B cell (primary cell): ENCODE results near the gene KCNJ4. TPM values are rescaled to one million over a fixed set of nuclear protein-coding genes. Genes with fewer than 3 reads are reported as not detected.

Experiments
- ATAC-seq: fragments of 200-7000 bp; cut with Tn5 transposase; one replicate; pipeline ENCODE4 v1.10.0; 2021; ENCODE audit warnings: low read depth, mild to moderate bottlenecking, moderate number of reproducible peaks, moderate library complexity
- CTCF ChIA-PET: fragments of 350-600 bp; sonication (Branson Sonifier 250); formaldehyde crosslinking; loops from one replicate; lab custom pipeline; 2021; ENCODE audit warnings: antibody characterized with exemption, inconsistent platforms; lab: Charles Lee
- POLR2A ChIA-PET: fragments of 350-600 bp; sonication (Branson Sonifier 250); formaldehyde crosslinking; loops from one replicate; lab custom pipeline; 2021; ENCODE audit warnings: antibody characterized with exemption; lab: Charles Lee
- DNase-seq: peaks from one replicate; pipeline ENCODE4 v3.0.0; 2013
- H2AFZ ChIP-seq: 2 replicates; pipeline ENCODE4 v1.6.1; 2012; ENCODE audit warnings: mild to moderate bottlenecking, low read depth, low read length; ENCODE audit not compliant: insufficient read depth, poor library complexity, severe bottlenecking
- H3K27ac ChIP-seq, 2 donors: 1 replicate in 1 of 2; 2 replicates in 1 of 2; pipeline ENCODE4 v1.5.1; 2012 to 2013; ENCODE audit warnings: low read length in 2 of 2, mild to moderate bottlenecking in 2 of 2, moderate library complexity in 1 of 2
- H3K27me3 ChIP-seq, 4 experiments: fragments of 200-600 bp in 1 of 4; sonication (generic) in 1 of 4; replicated peaks in 1 of 4; 1 replicate in 2 of 4; 2 replicates in 2 of 4; pipeline versions ENCODE4 v1.6.1 to v1.7.0; 2013 to 2016; ENCODE audit warnings: low read length in 3 of 4, mild to moderate bottlenecking in 2 of 4, mixed read lengths in 1 of 4, moderate library complexity in 1 of 4; ENCODE audit not compliant: insufficient read depth in 4 of 4, control insufficient read depth in 3 of 4; ENCODE audit errors: control extremely low read depth in 1 of 4
- H3K36me3 ChIP-seq, 2 experiments: replicated peaks in 1 of 2; 1 replicate in 1 of 2; 2 replicates in 1 of 2; pipeline versions ENCODE4 v1.6.1 to v1.7.1; 2013; ENCODE audit warnings: low read length in 1 of 2; ENCODE audit not compliant: insufficient read depth in 2 of 2, control insufficient read depth in 1 of 2; ENCODE audit errors: control extremely low read depth in 1 of 2, extremely low read depth in 1 of 2
- H3K4me1 ChIP-seq, 2 donors: fragments of 200-600 bp in 1 of 2; sonication (generic) in 1 of 2; 1 replicate in 1 of 2; 2 replicates in 1 of 2; pipeline versions ENCODE4 v1.5.1 to v1.6.1; 2013 to 2017; ENCODE audit warnings: low read length in 2 of 2; ENCODE audit not compliant: control insufficient read depth in 2 of 2, insufficient read depth in 2 of 2
- H3K4me2 ChIP-seq: replicated peaks from 2 replicates; pipeline ENCODE3; 2012; ENCODE audit warnings: mild to moderate bottlenecking, low read depth, low read length; ENCODE audit not compliant: poor library complexity, severe bottlenecking
- H3K4me3 ChIP-seq, 5 experiments: fragments of 200-600 bp in 1 of 5; sonication (generic) in 1 of 5; 1 replicate in 3 of 5; 2 replicates in 2 of 5; pipeline versions ENCODE4 v1.5.1 to v1.7.0; 2011 to 2016; ENCODE audit warnings: low read length in 4 of 5, mild to moderate bottlenecking in 4 of 5, low read depth in 2 of 5, control low read depth in 1 of 5, moderate library complexity in 1 of 5; ENCODE audit not compliant: insufficient read depth in 1 of 5; ENCODE audit errors: control extremely low read depth in 1 of 5, extremely low read depth in 1 of 5
- H3K79me2 ChIP-seq: fragments of 200-600 bp; sonication (generic); one replicate; pipeline ENCODE4 v1.6.0; 2016; ENCODE audit warnings: low read length; ENCODE audit not compliant: control insufficient read depth, insufficient read depth
- H3K9ac ChIP-seq: fragments of 200-600 bp; sonication (generic); 2 replicates; pipeline ENCODE4 v1.6.1; 2017; ENCODE audit warnings: mild to moderate bottlenecking, low read length, moderate library complexity
- H3K9me3 ChIP-seq, 3 donors: one replicate each; pipeline versions ENCODE4 v1.6.1 to v1.7.1; 2013; ENCODE audit warnings: low read length in 2 of 3; ENCODE audit not compliant: control insufficient read depth in 2 of 3, insufficient read depth in 1 of 3; ENCODE audit errors: control extremely low read depth in 1 of 3
- H4K20me1 ChIP-seq: 2 replicates; pipeline ENCODE4 v1.6.0; 2012; ENCODE audit warnings: mild to moderate bottlenecking, low read length; ENCODE audit not compliant: insufficient read depth, control insufficient read depth, poor library complexity, severe bottlenecking
- H3K27ac Mint-ChIP-seq: one replicate; pipeline ENCODE4 v1.8.0; 2021; ENCODE audit warnings: mixed read lengths
- H3K27me3 Mint-ChIP-seq: one replicate; pipeline ENCODE4 v1.8.0; 2021; ENCODE audit warnings: mixed read lengths
- H3K4me1 Mint-ChIP-seq: one replicate; pipeline ENCODE4 v1.8.0; 2021; ENCODE audit warnings: mixed read lengths
- H3K4me3 Mint-ChIP-seq: one replicate; pipeline ENCODE4 v1.8.0; 2021; ENCODE audit warnings: mixed read lengths
- H3K9me3 Mint-ChIP-seq: one replicate; pipeline ENCODE4 v1.8.0; 2022; ENCODE audit warnings: mixed read lengths; ENCODE audit not compliant: insufficient read depth
- CTCF ChIP-seq: fragments of 200-600 bp; IDR thresholded peaks from one replicate; pipeline ENCODE4 v1.8.0; 2022; ENCODE audit warnings: antibody characterized with exemption, mild to moderate bottlenecking
- EZH2 ChIP-seq: IDR thresholded peaks from 2 replicates; pipeline ENCODE4 v1.6.1; 2012; ENCODE audit warnings: borderline replicate concordance, low read depth, mild to moderate bottlenecking, moderate library complexity, low read length; ENCODE audit not compliant: insufficient read depth, poor library complexity, severe bottlenecking
- WGBS: methylation state at CpG from one replicate; pipeline ENCODE4 v1.1.5; 2013; ENCODE audit warnings: missing lambda C conversion rate; ENCODE audit not compliant: insufficient coverage; 5-methylcytosine and 5-hydroxymethylcytosine counted together
- intact Hi-C: fragments of 100-400 bp; cut with micrococcal nuclease; formaldehyde crosslinking; loops from one replicate; pipeline ENCODE4 v1.10.0; 2022
- polyA plus RNA-seq: library from polyadenylated mRNA; depleted of rRNA; stranded (reverse); fragments of >200 nt; gene quantifications from 2 replicates; pipeline ENCODE4 v1.2.3, GENCODE V29; 2012
- total RNA-seq, 2 donors: library from RNA; stranded (reverse); fragments of 120-200 nt in 1 of 2; gene quantifications; 1 replicate in 1 of 2; 2 replicates in 1 of 2; pipeline versions ENCODE4 v1.2.3 to v1.2.4, GENCODE V29; 2013 to 2022

KCNJ4 gene
- total and polyA plus RNA-seq, 2 donors (not counting 1 experiment from before 2014, with no cell fraction given) = not detected

- no peak for TF ChIP-seq EZH2
- TF ChIP-seq CTCF = no peak
- H3K4me1 ChIP-seq = peaks cover 4 to 5% of the 10 kb centered on the region in 2 donors
- H3K27ac Mint-ChIP-seq = no peak overlapping the region
- H3K4me3 ChIP-seq = no peak overlapping the region
- H3K9me3 ChIP-seq = peaks cover 0 to 4% (median 0%) of the 10 kb centered on the region in 3 donors
- H3K27me3 ChIP-seq = peaks cover 0 to 5% (median 0%) of the 10 kb centered on the region in 4 experiments
- WGBS = 92% methylated on average over 8 of the region's 12 CpGs
- H4K20me1 ChIP-seq = no peaks in the 10 kb centered on the region
- H3K9ac ChIP-seq = no peak overlapping the region
- ATAC-seq = no peak
- H3K9me3 Mint-ChIP-seq = no peaks in the 10 kb centered on the region
- POLR2A ChIA-PET = no interaction called here
- no peak for DNase-seq
- intact Hi-C loops = no loop called here
- CTCF ChIA-PET = interaction anchor here (0.5 kb wide), 1 partner anchor 33 kb away, joined by 3 read pairs; no protein-coding TSS in a partner anchor
- H3K79me2 ChIP-seq = no peaks in the 10 kb centered on the region
- no peak overlapping the region for H3K4me3 Mint-ChIP-seq
- H2AFZ ChIP-seq = no peak overlapping the region
- H3K4me1 Mint-ChIP-seq = peaks cover 4% of the 10 kb centered on the region
- H3K27ac ChIP-seq = no peak overlapping the region
- no peak overlapping the region for H3K4me2 ChIP-seq
- H3K27me3 Mint-ChIP-seq = no peaks in the 10 kb centered on the region
- H3K36me3 ChIP-seq = no peaks in the 10 kb centered on the region
These were observed 40.0 kb downstream of the KCNJ4 start for GRCh38 chr22:38415046-38415445.

GRCh38 chr22:38414009-38414395 is 41.0 kb downstream of the KCNJ4 start:
- no peak for TF ChIP-seq EZH2
- TF ChIP-seq CTCF = no peak
- 92% methylated on average over 4 of the region's 7 CpGs for WGBS
- Mint-ChIP-seq H3K4me1 (peaks cover 4% of the 10 kb centered on the region), H3K4me3 (no peak overlapping the region), H3K27ac (no peak overlapping the region), H3K27me3 (no peaks in the 10 kb centered on the region), H3K9me3 (no peaks in the 10 kb centered on the region)
- no peaks in the 10 kb centered on the region for H3K79me2 ChIP-seq
- ChIA-PET POLR2A (no interaction called here), CTCF (interaction anchor here (2.1 kb wide), 1 partner anchor 157 kb away, joined by 5 read pairs; no protein-coding TSS in a partner anchor)
- H3K27me3 ChIP-seq = peaks cover 0 to 5% (median 0%) of the 10 kb centered on the region in 4 experiments
- peaks cover 4 to 5% of the 10 kb centered on the region in 2 donors for H3K4me1 ChIP-seq
- no peak overlapping the region for H2AFZ ChIP-seq
- no peaks in the 10 kb centered on the region for H3K36me3 ChIP-seq
- no peak overlapping the region for H3K27ac ChIP-seq
- H4K20me1 ChIP-seq = no peaks in the 10 kb centered on the region
- H3K9ac ChIP-seq = no peak overlapping the region
- H3K4me3 ChIP-seq = no peak overlapping the region
- no peak overlapping the region for H3K4me2 ChIP-seq
- H3K9me3 ChIP-seq = peaks cover 0 to 4% (median 0%) of the 10 kb centered on the region in 3 donors
- intact Hi-C loops = loop anchor here (5.0 kb wide), 1 partner anchor 158 kb away; the partner anchor contains the start of gene DMC1
- ATAC-seq (no peak), DNase-seq (no peak)
